Ureter (tissue), 1 donor: Measurements from ENCODE around the gene SIGLEC15. TPM values are rescaled to one million over a fixed set of nuclear protein-coding genes. Genes with fewer than 3 reads are reported as not detected.
"Not testable (repeated sequence)": the region's sequence is repeated elsewhere in the genome, so short reads cannot be mapped to it uniquely, and the experiment has no call there.

Experiments used
- DNase-seq: peaks from one replicate; pipeline ENCODE4 v3.0.0-alpha.2; 2020; ENCODE audit warnings: low spot score
- total RNA-seq: library from RNA; stranded (reverse); gene quantifications from one replicate; pipeline ENCODE4 v1.2.4, GENCODE V29; 2023
- donor health status: DM: yes; HTN: yes; CAD: no.

SIGLEC15 gene
- total RNA-seq, 1 donor from 2014 or later, result 8.4 TPM

DNA sequence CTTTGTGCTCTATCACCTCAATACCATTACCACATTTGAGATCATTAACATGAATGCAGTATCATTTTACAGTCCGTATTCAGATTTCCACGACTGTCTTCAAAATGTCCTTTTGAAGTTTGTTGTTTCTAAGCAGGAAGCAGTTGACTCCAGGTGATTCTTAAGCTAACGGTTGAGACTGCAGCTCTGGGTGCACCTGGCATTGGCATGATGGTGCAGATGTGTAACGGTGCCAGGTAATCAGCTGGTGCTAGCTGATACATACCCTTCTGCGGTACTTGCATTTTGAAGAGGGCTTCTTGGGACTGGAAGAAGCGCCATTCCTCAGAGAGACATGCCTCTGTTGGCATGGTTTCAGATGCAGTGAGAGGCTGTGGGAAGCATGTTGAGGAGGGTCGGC, 19.5 kb downstream of the SIGLEC15 start:
- DNase-seq, result no peak

DNA sequence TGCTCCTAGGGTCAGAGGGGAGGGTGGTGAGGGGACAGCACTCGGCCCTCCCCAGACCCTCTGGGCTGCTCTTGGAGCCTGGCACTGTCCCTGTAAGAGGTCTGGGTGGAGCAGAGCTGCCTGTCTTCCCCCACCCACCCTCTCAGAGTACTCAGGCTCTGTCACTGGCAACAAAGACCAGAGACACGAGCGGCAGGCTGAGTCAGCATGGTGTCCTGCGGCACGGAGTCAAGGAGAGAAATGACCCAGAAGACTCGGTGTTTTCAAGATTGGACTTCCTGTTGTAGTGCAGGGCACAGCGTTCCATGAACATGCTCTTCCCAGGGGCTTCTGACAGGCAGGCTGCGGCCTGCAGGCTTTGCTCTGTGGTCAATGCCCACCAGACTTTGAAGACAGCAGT, 19.9 kb downstream of the SIGLEC15 start:
- DNase-seq, result no peak

DNA sequence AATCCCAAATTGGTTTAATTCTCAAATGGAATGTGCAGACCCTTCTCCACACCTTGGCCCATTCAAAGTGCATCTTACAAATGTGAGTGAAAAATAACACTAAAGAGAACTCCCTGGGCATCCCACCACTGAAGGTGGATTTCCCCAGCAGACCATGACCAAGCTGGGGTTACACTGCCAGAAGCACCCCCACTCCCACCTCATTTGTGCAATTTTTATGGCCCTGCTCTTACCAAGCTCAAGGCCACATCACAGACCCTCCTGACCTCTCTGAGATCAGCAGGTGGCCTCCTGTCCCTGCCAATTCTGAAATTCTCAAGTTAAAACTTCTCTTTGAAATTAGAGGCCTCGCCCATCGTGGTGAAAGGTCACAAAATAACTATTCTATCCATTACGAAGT, 21.6 kb downstream of the SIGLEC15 start:
- DNase-seq, result no peak

DNA sequence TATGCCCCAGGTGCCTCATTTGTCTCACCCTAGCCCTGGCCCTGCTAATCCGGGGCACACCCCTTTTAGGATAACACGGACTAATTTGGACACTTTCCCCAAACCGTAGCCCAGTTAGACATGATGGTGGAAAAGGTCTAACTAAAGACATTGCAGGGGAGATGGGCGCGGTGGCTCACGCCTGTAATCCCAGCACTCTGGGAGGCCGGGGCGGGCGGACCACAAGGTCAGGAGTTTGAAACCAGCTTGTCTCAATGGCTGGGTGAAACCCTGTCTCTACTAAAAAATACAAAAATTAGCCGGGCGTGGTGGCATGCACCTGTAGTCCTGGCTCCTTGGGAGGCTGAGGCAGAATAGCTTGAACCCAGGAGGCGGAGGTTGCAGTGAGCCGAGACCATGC, 23.2 kb downstream of the SIGLEC15 start:
- DNase-seq, result not testable (repeated sequence)

DNA sequence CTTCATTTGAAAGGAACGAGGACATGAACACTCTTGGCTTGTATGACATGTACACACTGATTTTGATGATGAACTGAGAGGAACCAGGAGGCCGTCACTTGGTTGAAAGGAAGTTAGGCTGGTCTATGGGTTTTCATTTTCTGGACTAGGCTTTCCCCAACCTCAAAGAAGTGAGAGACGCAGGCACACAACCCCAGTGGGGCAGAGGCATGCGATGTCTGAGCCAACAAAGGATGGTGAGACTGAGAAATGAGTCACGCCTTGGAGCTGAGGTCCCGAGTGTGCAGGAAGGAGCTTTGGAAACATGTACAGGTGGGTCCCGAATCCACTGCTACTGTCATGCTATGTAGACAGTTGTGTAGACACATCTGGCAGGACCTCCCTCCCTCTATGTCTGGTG, 24.1 kb downstream of the SIGLEC15 start:
- DNase-seq, result no peak

DNA sequence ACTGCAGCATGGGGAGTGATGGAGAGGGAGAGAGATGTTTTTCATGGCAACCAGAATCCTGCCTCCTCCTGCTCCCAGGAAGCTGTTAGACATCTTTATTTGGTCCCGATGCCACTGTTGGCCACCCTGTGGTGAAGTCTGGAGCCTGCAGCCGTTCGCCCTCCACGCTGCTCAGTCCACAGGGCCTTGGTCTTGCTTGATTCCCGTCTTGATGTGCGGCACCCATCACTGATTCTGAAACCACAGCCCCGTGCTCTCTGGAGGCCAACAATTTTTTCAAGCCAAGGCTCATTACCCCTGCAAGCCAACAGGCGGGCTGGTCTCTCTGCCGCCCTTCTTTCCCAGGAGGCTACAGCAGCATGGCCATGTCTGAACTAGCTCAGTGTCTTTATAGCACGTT, 24.5 kb downstream of the SIGLEC15 start:
- DNase-seq, result no peak

DNA sequence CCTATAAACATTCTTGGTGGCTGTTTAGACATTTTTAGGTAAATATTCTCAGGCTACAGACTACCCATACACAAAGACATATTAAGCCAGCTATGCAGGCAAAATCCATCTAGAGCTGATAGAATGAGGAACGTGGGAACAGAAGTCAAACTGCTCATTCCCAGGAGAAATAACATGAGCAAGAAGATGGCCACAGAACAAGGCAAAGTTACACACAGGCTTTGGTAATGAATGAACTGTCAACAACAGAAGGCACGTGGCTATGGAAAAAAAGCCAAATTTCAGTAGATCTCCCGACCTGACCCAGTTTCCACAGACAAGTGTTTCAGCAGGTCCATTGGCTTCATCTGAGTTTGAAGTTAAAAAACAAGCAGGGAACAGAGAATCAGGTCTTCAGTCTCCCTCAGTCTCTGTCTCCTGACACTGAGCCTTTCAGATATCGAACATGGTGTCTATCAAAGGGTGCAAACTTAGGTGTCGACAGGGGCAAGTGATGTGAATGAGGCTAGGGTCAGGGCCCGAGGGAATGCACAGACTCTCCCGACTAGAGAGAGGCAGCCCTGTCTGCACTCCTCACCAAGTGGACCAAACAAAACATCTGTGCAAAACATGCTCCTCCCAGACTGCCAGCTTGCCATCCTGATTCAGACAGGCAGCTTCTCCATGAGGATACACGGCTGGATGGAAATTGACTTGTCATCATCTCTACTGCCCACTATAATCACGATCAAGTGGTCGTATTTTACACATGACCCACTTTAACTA, 25.9 kb downstream of the SIGLEC15 start:
- no peak for DNase-seq

DNA sequence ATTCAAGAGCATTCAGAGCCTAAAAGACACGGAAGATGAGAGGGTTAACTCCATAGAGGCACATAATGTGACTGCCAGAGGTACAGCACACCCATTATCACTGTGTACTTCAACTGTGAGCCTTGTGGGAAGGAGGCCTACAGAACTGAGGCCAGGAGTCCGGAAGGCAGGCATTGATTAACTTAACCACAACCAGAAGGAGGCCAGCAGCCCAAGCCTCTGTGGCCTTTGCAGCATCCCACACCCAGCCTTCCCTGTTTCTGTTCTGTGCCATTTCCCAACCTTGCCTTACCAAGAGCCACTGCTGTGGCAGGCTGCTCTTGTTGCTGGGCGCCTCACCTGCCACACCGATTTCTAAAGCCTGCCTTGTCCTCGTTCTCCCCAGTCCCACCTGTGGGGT, 27.2 kb downstream of the SIGLEC15 start:
- no peak for DNase-seq

DNA sequence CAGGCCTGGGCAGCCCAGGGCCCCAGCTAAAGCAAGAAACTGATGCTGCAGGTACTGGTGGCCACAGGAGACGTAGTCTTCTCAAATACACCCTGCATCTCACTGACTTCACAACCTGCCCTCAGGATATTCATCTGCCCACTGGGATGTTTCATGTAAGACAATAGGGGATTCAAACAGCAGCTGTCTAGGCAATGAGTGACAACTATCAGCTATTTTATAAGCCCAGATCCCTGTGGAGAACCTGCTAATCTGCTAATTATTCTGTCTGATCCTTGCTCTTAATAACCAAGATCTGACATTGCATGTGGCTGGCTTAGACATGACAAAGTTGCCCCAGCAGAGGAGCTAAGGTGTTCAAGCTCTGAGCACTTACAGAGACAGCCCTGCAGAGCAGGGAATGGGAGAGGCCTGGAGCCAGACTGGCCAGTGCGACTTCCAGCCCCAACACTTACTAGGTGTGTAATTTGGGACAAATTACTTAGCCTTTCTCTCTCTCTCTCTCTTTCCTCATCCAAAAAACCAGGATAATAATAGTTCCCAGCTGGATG, 28.6 kb downstream of the SIGLEC15 start:
- DNase-seq, result no peak

DNA sequence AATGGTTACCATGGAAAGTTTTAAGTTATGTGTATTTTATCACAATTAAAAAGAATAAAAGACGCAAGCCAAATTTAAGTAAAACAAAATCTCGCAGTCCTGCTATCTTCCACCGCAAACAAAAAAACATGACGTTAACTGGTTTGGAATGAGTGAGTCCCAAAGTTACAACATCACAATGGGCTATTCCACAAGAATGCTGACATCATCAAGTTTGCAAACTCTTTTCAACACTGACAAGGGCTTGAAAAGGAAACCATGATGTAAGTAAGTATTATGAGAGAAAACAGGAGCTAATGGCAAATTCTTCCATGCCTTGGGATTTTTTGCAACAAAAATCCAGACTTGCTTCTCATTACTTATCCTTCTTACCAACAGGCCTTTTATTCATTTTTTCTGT, 31.1 kb downstream of the SIGLEC15 start:
- no peak for DNase-seq

DNA sequence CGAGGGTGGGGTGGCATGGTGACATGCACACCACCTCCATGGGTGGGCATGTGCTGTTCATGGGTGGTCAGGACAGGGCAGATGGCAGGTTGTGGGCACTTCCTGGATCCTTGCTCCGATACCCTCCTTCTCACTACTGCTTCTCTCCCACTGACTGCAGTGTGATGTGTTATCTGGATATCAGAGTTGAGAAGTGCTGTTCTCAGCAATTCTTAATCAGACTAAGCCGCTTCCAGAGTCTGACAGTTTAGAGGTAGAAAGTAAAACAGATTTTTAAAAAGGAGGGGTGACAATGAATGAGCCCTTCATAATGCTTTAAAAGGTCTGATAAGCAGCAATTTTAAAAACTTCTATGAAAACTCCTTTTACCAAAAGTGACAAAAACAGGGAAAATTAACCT, 33.9 kb downstream of the SIGLEC15 start:
- no peak for DNase-seq

DNA sequence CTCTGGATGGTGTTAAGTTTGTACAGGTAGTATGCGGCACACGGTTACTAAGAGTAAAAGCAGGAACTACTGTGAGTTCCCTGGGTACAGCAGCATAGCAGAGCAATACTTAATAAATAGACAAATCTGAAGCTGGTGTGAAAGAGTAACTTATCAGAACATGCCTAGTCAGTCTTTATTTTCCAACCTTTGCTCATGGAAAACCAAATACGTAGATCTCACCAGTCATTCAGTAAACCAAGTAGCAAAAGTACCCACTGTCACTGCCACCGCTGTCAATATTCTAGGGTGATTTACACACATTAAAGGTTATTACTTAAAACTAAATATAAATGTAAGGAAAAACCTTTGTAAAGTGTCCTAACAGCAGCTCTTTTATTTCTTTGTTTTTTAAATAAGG, 35.0 kb downstream of the SIGLEC15 start:
- no peak for DNase-seq

DNA sequence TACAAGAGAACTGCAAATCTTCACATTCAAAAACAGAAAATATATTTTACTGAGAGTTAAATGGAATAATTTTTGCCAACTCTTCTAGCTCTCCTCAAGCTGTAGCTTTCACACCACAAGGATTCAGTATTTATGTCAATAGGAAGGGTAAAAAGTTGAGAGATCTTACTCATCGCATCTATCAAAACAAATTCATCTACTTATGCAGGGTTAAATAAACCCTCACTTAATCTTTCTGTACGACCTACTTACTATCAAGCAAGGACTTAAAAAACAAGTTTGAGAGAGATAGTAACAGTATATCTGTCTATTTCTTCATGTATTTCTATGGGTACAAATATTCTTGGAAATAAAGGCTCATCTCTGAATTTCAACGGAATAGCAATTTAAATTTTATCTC, 35.5 kb downstream of the SIGLEC15 start:
- no peak for DNase-seq

DNA sequence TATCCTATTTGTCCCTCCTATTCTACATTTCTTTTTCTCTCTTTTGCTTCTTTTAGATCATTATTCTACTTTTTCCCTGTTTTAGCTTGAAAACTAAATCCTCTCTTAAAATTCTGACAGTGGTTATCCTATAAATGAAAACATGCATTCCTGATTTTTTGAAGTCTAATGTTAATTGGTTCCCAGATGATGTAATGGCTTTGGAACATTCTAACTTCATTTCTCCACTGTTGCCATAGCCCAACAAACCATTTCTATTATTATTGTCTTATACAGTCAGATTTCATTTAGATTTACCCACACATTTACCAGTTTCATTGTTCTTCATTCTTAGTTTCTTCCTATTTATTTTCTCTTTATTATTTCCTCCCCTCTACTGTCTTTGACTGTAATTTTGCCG, 36.5 kb downstream of the SIGLEC15 start:
- DNase-seq, result no peak

DNA sequence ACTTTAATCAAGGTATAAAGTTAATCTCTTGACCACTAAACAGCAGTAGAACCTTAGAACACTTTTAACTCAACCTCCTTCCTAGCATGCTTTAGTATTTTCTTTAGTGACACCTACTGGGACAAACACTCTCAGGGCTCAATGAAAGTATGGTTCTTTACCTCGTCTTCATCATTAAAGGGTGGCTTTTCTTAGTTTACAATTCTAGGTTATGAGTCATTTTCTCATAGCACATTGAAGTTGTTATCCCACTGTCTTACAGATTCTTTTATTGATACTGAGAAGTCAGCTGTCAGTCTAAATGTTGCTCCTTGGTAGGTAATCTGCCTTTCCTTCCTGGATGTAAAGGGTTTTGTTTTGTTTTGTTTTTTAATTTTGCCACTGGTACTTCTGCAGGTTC, 38.0 kb downstream of the SIGLEC15 start:
- no peak for DNase-seq

DNA sequence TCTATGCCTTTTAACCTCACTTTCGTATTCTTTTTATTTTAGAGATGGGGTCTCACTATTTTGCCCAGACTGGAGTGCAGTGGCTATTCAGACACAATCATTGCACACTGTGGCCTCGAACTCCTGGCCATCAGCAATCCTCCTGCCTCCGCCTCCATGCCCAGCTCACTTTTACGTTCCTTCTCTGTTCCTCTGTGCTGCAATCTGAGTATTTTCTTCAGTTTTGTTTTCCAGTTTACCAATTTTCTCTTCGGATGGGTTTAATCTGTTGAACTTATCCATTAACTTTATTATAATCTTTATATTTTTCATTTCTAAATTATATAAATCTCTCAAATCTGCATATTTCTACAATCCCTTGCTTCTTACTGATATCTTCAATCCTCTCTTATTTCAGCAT, 38.6 kb downstream of the SIGLEC15 start:
- no peak for DNase-seq

DNA sequence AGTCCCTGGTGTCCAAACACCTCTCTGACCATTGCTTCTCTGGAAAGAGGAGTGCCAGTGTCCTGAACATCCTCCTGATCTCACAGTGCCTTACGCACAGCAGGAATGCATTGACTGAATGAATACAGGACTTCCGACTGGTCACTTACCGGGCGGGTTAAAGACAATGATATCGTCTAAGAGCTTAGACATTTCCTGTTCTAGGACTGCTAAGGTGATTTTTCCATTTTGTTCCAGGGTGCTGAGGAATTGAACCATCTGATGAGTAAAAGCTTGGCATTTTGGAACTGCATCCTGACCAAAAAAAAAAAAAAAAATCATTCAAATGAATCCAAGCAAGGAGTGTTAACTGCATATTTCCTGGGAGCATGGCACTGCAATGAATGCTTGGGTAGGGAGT, 40.0 kb downstream of the SIGLEC15 start:
- no peak for DNase-seq

DNA sequence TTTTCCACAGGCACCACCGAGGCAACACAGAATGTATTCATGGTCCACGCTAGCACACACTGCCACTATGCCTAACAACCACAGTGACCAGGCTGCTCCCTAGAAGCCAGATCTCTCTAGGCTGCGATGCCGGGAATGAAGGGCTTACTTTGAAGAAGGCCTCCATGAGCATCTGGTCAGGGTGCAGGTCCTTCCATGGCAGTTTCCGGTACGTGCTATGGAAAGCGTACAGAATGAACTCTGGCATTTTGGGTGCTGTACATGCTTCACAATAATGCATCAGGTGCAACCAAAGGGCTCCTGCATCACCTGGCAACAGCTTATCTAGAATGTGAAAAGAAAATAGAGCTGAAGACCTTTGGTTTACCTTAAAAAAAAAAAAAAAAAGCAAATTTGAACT, 44.9 kb downstream of the SIGLEC15 start:
- no peak for DNase-seq

DNA sequence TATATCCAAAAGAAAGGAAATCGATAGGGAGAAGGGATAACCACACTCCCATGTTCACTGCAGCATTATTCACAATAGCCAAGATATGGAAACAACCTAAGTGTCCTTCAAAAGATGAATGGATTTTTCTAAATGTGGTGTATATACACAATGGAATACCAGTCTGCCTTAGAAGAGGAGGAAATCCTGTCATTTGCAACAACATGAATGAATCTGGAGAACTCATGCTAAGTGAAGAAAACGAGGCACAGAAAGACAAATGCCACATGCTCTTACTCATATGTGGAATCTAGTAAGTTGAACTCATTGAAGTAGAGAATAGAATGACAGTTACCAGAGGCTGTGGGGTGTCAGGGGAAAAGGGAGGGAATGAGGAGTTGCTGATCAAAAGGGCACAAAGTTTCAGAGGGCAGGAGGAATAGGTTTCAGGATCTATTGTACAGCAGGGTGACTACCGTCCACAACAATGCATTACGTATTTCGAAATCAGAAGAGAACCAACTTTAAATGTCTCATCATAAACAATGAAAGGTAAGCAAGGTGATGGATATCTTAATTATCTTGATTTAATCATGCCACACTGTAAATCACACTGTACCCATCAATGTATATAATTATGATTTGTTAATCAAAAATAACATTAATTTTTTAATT, 46.1 kb downstream of the SIGLEC15 start:
- no peak for DNase-seq

DNA sequence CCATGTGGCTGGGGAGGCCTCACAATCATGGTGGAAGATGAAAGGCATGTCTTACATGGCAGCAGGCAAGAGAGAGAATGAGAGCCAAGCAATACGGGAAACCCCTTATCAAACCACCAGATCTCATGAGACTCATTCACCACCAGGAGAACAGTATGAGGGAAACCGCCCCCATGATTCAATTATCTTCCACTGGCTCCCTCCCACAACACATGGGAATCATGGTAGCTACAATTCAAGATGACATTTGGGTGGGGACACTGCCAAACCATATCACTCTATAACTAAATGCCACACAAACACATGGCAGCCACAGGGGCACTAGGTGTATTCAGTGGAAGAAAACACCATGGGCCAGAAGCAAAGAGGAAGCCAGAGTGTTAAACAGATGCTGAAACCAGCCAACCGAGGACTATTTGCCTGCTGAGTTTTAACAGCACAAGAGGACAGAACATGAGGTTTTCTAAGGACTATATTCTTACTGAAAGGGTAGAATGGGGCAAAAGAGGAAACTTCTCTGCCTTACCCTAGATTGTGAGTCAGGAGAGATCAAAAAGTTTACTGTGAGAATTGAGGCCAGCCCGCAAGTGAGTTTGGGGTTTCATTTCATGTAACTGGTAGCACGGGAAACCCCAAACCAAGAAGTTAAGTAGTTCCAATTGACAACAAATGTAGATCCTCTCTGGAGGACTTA, 49.2 kb downstream of the SIGLEC15 start:
- no peak for DNase-seq

DNA sequence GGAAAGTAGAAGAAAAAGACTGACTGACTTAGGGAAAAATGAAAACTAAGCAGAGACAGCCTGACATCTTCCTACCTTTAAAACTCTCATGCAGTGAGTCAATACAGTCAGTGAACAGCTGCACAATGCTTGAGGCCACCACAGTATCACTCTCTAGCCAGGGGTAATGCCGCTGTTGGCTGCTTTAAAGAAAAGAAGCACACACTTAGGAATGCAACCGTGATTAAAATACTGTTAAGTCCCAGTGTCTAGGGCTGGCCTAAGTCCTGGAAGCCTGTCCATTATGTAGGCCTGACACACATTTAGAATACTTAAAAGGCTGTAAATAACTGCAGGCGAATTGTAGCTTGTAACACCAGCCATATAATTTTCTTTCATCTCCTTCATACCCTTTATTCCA, 50.7 kb downstream of the SIGLEC15 start:
- DNase-seq, result no peak

DNA sequence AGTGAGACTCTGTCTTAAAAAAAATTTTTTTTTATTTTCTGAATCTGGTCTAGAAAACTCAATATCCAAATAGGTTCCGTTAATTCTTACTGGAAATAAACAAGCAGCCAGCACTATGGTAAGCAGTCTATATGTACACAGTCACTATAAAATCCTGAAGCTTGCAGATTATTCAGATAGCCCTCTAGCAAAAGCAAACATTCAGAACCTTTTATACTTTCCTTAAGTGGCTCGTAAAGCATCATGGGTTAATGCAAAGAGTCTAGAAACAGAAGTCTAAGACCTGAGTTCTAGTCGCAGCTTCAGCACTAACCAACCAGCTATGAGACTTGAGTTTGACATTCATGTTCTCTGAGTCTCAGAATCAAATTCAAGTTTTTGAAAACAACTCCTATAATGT, 51.9 kb downstream of the SIGLEC15 start:
- DNase-seq, result no peak
